Urothelium cell line (cell line): ENCODE measurements around the gene HMGN1.

Experiments
- DNase-seq: peaks from one replicate; pipeline ENCODE4 v3.0.0; 2011; ENCODE audit warnings: low spot score, mixed read lengths
- FAIRE-seq: peaks from 2 replicates; lab custom pipeline; 2011; peaks lifted over from hg19 to GRCh38; lab: Jason Lieb, UNC

The HMGN1 gene

DNA sequence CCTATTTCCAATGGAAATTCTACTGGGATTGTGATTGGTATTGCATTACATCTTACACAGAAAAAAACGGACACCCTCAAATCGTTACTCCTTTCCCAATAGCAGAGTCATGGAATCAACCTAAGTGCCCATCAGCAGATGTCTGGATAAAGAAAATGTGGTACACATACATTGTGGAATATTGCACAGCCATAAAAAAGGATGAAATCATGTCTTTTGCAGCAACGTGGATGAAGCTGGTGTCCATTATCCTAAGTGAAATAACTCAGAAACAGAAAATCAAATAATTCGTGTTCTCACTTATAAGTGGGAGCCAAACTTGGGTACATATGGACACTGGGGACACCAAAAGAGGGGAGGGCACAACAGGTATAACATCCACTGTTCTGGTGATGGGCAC lies 14.3 kb downstream of the HMGN1 start:
- no peak for FAIRE-seq

DNA sequence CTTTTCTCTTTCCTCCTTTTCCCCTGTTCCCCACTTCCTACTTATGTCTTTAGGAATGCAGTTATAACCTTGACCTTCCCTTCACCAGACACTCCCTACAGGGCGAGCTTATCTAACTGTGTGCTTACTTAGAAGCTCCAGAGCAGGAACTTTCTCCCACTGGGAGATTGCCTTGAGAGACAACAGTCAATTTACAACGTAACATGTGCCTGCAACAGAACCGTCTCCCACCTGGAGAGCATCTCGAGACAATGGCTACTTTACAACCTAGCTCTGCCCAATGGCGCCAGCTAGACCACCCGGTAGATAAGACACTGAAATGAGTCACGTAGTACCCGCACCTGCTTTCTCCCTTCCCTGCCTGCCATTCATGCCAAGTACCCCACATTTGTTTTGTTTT lies 16.7 kb downstream of the HMGN1 start:
- no peak for DNase-seq
- FAIRE-seq, result no peak

More for the DNA sequence above, 14.3 kb downstream of the HMGN1 start:
- no peak for DNase-seq

DNA sequence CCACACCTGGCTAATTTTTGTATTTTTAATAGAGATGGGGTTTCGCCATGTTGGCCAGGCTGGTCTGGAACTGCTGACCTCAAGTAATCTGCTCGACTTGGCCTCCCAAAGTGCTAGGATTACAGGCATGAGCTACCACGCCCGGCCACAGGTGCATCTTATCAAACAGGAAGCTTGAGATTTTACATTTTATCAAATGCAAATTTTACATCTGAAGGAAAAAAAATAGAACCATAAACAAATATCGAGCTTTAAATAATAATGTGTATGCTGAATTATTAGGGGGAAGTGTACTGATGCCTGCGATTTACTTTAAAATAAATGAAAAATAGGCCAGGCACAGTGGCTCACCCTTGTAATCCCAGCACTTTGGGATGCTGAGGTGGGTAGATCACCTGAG lies 18.9 kb downstream of the HMGN1 start:
- DNase-seq (no peak), FAIRE-seq (no peak)

DNA sequence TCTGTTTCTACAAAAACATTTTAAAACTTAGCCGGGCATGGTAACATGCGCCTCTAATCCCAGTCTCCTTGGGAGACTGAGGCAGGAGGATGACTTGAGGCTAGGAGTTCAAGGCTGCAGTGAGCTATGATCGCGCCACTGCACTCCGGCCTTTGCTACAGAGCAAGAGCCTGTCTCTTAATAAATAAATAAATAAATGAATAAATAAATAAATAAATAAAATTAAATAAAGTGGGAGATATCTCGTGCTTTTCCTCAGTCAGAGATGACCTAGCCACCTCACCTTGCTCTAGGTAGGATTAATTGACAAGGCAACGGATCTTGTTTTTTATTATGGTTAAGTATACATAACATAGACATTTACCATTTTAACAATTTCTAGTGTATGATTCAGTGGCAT lies 21.2 kb downstream of the HMGN1 start:
- no peak for DNase-seq
- FAIRE-seq, result no peak

DNA sequence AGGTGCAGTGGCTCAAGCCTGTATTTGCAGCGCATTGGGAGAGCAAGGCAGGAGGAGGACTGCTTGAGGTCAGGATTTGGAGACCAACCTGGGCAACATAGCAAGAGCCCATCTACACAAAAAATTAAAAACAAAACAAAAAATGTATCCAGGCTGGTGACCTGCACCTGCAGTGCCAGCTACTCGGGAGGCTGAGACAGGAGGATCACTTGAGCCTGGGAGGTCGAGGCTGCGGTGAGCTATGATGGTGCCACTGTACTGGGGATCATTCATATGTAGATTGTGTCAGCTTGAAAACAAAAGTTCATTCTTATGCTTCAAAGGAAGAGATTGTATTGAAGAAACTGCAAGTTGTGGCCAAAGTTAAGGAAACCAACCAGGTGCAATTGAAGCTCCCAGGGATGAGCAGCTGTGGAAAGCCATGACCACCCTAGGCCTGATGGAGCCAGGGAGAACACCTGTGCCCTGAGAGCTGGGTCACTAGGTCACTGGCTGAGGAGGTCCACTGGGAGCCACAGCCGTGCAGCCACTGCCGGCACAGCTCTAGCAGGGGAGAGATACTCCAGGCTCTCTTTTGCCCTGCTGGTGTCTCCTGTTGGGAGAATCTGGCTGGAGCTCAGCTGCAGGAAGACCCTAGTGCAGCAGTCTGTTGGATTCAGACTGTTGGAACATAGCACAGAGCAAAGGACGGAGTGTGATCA lies 22.1 kb downstream of the HMGN1 start:
- DNase-seq (no peak), FAIRE-seq (no peak)

DNA sequence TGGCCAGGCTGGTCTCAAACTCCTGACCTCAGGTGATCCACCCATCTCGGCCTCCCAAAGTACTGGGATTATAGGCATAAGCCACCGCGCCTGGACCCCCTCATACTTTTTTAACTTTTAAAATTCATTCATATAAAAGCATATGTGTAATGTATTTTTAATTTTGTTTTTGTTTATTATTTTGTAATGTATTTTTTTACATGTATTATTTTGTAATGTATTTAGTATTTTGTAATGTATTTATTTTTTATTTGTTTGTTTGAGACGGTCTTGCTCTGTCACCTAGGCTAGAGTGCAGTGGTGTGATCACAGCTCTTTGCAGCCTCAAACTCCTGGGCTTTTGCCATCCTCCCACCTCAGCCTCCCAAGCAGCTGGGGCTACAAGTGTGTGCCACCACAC lies 23.4 kb downstream of the HMGN1 start:
- FAIRE-seq (no peak), DNase-seq (no peak)

DNA sequence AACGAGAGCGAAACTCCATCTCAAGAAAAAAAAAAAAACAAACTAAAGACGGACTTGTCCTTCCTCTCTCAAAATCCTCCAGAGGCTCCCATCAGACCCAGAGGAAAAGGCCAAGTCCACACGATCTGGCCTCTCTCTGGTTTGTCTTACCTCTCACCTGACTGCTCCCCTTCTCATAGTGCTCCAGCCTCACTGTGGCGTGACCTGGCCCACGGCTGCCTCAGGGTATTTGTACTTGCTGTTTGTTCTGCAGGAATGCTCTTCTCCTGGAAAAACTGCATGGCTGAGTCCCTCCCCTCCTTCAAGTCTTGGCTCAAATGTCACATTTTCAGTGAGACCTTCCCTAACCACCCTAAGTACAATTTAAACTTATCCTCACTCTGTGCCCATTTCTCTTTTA lies 27.5 kb downstream of the HMGN1 start:
- DNase-seq (no peak), FAIRE-seq (no peak)

DNA sequence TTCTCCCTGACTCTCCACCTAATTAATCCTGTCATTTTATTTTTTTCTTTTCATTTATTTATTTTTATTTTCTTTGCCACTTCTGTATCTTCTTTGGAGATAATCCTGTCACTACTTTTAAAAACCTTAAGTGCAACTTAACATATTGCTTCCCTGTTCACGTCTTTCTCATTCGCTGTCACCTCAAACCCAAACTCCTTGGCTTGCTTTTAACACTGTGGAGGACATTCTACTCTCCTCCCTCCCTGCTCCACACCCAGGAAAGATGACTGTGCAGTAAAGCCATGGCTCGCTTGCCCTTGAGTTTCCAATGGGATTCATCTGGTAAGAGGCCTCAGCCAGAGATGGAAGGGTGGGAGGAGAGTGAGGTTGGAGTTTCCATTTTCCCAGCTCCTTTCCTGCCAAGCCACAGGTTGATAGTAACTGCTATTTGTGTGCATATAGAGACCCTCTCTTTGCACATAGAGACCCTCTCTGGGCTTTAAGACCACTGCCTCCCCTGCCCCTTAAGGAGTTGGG lies 29.0 kb downstream of the HMGN1 start:
- FAIRE-seq (no peak), DNase-seq (no peak)

DNA sequence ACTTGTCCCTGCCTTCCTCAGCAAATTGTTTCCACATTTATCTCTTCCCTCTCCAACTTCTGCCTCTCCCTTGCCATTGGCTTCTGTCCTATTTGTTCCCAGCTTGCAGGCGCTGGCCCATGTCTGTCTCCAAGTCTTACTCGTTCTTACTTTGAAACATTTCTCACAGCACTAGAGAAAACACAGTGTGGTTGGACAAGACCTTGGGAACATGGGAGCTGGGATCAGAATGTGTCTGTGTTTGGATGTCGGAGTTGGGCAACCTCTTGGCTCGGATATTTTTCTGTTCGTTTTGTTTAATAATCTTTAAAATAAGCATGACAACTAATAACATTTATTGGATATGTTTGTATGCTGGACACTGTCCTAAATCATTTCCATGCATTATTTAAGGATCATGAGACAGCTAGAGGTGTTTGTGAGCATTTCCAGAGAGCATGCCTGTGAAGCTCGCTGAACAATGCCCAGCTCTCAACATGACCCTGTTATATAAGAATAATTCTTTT lies 29.6 kb downstream of the HMGN1 start:
- no peak for FAIRE-seq
- DNase-seq, result no peak

DNA sequence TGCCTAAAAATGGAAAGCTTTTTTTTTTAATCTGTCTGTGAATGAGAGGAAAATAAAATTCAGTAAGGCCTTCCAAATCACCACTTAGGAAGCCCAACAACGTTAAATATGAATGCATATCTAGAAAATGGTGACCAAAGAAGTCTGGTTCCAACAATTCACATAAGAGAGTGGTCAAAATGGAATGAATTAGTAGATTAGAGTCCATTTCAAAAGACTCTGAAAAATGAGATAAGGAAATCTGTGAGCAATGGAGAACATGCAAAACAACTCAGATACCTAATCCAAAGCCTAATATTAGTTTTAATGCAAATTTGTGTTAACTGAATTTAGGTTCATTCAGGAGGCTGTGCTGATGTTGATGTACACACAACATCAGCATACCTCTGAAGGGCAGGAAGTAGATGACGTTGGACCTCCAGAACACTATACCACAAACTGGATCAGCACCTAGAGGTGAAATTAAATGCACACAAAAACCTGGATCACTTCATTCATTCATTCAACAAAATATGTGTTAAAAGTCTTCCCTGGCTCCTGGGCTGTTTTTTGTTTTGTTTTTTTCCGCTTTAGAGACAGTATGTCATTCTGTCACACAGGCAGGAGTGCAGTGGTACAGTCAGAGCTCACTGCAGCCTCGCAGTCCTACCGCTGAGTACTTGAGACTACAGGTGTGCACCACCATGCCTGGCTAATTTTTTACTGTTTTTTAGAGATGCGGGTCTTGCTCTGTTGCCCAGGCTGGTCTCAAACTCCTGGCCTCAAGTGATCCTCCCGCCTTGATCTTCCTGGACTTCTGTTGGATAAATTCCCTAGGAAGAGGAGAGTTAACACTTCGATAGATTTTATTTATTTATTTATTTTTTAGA lies 30.6 kb downstream of the HMGN1 start:
- DNase-seq, result no peak
- no peak for FAIRE-seq

DNA sequence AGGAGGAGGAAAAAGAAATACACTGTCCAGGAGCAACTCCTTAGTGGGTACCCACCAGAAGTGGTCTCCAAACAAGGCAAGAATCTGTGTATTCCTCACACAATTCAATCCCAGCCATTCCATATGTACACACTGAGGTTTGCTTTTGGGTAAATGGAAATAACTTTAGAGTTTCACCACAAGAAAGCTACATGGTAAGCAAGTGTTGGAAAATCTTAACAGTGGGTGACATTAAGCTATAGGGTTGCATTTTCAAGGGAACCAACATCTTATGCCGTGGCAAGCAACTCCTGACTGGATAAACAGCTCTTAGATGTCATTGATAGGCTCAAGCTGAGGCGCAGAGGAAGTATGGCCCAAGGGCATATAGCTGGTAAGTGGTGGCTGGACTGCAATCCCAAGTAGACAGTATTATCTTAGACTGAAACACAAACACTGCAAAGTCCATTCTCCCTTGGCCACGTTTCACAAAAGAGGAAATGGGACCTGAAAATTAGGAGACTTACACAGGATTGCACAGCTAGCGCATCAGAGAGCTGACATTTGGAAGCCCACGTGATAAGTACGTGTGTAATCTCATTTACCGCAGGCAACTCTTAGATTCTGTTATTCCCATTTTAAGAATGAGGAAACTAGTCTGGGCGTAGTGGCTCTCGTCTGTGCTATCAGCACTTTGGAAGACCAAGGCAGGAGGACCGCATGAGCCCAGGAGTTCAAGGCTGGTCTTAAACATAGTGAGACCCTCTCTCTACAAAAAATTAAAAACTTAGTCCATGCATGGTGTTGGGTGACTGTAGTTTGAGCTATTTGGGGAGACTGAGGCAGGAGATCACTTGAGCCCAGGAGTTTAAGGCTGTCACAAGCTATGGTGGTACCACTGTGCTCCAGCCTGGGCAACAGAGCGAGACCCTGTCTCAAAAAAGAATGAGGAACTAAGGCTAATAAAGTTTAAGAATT lies 31.5 kb downstream of the HMGN1 start:
- FAIRE-seq, result no peak

DNA sequence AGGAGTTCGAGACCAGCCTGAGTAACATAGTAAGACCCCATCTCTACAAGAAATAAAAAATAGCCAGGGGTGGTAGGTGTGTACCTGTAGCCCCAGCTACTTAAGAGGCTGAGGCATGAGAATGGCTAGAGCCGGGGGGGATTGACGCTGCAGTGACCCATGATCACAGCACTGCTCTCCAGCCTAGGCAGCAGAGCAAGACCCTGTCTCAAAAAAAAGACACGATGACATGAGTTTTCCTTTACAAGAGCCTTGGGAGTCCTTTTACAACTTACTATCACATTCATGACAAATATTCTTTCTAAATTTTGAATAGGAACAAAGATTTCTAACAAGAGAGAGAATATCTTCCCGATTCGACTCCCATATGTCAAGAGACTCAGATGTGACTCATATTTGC lies 32.2 kb downstream of the HMGN1 start:
- FAIRE-seq (no peak), DNase-seq (no peak)

More for the DNA sequence above, 31.5 kb downstream of the HMGN1 start:
- no peak for DNase-seq

DNA sequence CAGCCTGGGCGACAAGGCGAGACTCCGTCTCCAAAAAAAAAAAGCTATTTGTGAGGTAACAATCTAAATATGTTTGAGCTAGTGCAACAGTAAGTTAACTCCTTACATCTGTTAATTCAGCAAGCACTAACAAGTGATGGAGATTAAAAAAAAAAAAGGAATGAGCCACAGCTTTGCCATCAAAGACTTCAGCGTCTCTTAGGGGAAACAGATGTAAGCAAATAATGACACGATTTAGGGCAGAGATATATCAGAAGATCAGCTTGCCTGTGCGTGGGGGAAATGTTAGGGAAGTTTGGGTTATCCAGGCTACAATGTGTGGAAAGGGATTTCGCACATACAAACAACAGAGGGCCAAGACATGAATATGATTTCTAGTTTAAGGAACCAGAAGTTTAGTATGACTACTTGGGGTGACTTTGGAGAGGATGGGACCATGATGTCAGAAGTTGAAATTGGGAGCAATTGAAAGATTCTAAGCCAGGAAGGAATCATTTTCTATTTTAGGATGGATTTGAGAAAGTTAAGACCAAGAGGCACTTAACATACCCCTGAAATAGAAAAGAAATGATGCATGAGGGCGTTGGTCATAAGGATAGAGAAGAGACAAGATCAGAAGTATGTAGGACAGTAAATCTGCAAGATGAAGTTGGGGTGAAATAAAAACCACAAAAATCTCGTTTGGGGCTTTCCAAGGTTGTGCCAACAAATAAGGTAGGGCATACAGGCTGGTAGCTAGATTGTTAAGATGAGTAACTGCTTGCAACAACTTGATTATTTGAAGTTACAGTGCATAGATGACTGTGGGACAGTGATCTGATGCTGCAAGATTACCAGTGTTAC lies 33.1 kb downstream of the HMGN1 start:
- DNase-seq (no peak), FAIRE-seq (no peak)

DNA sequence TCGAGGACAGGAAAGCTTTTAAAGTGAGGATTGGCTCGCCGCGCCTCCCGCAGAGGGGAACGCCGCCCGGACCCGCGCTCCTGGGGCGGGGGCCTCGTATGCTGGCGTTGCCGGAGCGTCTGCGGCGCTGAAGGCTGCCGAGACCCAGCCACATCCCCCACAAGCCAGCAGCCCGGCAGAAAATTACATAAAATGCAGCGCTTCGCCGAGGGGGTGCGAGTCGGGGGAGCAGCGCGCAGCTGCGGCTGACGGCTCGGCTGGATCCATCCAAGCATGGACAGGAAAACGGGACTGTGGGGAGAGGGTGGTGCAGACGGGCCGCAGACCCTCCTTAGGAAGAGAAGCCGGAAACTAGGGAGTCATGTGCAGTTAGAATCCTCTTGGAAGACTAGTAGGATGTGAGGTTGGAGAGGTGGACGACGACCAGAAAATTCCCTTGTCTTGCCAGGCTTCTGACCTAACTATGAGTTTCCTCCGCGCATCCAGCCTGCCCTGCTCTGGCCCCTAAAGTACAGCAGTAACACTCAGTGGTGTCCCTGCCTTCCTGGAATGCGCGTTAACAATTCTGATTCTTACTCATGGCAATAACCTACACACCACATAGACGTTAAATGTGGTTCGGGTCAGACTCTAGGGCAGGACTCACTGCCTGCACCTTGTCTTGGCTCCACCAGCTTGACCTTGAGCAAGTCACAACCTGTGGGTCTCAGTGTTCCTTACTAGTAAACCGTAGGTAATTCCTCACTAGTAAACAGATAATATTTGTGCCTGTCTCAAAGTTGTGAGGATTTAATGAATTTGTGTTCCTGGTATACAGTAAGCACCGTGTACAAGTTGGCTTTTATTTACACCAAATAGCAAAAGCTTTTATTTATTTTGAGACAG lies 34.5 kb downstream of the HMGN1 start:
- DNase-seq (no peak), FAIRE-seq (no peak)

DNA sequence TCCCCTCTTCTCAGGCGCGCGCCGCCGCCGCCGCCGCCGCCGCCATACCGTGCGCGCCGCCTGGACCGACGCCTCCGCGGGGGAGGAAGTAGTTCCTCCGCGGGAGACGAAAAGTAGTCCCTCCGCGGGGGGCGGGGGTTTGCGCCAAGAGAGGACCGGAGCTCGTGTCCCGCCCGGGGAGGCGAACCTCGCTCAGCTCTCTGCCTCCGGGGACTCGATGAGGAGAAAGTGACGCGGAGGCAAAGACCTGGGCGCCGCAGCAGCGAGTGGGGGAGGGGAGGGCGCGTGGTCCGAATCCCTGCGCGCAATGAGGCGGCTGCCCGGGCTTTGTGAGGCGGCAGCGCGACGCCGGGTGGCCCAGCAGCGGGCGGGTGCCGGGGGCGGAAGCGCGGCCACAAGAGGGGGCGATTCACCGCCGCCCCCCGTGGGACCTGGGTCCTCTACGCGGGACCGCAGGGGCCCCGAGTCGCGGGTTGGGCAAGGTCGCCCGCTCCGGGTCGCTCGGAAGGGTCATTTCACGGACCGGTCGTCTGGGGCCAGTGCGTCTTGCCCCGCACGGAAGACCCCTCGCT lies 35.2 kb downstream of the HMGN1 start, which contains the start of gene BRWD1:
BRWD1 (minus strand) TSS at position 62 of the 572 bp plus-strand sequence. CDS start 141 bp downstream, outside the sequence.
- no peak for FAIRE-seq
- DNase-seq, result peak; percentile 40

DNA sequence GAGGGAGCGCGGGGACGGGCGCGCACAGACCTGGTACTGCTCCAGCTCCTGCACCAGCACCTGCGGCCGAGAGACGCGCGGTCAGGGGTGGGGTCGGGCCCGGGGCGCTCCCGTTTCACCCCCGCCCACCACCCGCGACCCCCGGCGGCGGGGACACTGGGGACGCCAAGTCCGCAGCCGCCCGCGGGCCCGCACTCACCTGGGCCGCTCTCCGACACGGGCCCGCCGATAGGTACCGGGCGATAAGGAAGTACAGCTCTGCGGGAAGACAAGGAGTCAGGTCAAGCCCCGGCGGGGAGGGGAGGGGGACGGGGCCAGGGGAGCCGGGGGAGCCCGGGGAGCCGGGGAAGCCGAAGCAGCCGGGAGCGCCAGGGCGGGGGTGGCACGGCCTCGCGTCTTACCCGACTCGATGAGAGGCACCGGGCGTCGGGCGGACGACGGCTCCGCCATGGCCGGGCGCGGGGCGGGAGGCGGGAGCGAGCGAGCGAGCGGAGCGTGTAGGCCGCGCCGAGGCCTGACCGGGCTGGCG lies 35.8 kb downstream of the HMGN1 start:
- no peak for DNase-seq
- FAIRE-seq, result no peak

DNA sequence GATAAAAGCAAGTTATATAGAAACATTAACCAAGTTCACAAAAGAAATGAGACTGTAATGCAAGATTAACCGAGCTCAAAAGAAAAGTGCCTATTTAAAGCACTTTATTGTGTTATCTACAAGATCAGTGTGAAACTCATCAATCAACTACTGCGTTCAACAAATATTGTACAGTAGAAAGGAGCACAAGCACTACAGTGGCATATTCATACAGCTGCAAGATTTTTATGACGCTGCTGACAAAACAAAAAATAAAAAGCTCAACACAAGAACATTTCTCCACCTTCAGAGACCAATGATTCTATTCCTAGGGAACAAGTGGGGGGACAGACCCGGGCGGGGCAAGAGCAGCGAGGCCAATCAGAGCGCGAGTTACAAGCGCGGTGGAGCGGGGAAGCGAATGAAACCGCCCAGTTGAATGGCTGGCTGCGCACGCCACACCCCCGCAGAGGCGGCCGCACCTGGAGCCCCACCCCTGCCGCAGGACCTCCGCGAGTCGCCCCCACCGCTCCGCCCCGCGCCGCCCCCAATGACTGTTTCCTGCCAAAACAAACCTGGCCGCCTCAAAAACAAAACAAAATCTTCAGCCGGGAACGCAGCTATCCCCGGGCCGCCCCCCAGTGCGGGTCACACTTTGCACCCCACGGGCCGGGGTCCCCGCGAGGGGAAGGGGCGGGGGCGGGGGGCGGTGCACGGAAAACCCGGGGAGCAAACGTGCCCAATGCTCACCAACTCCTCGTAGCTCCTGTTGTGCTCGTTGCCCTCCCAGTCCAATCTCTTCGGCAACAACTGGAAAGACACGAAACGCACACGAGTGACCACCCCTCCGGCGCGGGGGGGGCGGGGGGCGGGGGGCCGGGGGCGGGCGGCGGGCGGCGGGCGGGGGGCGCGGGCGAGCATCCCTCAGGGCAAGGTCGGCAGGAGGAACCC lies 36.5 kb downstream of the HMGN1 start:
- peak; percentile 77 for DNase-seq

More for the DNA sequence above, 36.5 kb downstream of the HMGN1 start:
- no peak for FAIRE-seq
